Transverse colon (tissue), 4 donors: ENCODE data around the gene RFTN1.

Experiments
- EP300 ChIP-seq: sonication (generic); formaldehyde crosslinking; IDR thresholded peaks from one replicate; pipeline ENCODE4 v1.6.1; 2017; ENCODE audit warnings: antibody characterized with exemption, low read depth
- POLR2A ChIP-seq: fragments of 450-650 bp; IDR thresholded peaks from one replicate; pipeline ENCODE4 v1.6.1; 2016; ENCODE audit warnings: antibody characterized with exemption, mild to moderate bottlenecking, moderate library complexity
- POLR2AphosphoS5 ChIP-seq, 3 donors: sonication (generic); formaldehyde crosslinking; IDR thresholded peaks; one replicate each; pipeline ENCODE4 v1.6.1; 2016; ENCODE audit warnings: antibody characterized with exemption in 3 of 3
- TF ChIP-seq, protein P1 (sequence below), 5 experiments: fragments of 200-600 bp in 3 of 5; fragments of 450-650 bp in 2 of 5; sonication (generic) in 3 of 5; IDR thresholded peaks; 1 replicate in 2 of 5; 2 replicates in 3 of 5; pipeline ENCODE4 v1.5.1; 2016 to 2017; ENCODE audit warnings: antibody characterized with exemption in 5 of 5, inconsistent platforms in 3 of 5, mild to moderate bottlenecking in 2 of 5, moderate library complexity in 1 of 5

DNA sequence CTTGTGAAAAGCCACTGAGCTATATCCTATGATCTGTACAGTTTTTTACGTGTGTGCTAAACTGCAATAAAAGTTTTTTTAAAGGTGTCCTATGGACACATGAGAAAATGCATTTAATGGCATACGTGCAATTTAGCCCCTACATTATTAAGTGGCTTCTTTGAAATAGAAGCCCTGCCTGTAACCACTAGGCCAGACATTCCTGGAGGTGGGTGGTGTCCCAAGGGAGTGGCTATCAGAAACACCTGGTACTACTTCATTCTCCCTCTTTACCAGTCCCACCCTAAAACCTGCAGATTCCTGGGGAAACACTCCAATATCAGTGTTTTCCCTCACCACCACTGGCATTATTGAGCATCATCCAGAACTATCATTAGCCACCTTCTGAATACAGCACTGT is 148.5 kb downstream of the RFTN1 start:
- TF ChIP-seq POLR2A (no peak), POLR2AphosphoS5 (IDR thresholded peaks at IDR 0.05) (no peak), EP300 (no peak)
- TF ChIP-seq, protein P1, sequence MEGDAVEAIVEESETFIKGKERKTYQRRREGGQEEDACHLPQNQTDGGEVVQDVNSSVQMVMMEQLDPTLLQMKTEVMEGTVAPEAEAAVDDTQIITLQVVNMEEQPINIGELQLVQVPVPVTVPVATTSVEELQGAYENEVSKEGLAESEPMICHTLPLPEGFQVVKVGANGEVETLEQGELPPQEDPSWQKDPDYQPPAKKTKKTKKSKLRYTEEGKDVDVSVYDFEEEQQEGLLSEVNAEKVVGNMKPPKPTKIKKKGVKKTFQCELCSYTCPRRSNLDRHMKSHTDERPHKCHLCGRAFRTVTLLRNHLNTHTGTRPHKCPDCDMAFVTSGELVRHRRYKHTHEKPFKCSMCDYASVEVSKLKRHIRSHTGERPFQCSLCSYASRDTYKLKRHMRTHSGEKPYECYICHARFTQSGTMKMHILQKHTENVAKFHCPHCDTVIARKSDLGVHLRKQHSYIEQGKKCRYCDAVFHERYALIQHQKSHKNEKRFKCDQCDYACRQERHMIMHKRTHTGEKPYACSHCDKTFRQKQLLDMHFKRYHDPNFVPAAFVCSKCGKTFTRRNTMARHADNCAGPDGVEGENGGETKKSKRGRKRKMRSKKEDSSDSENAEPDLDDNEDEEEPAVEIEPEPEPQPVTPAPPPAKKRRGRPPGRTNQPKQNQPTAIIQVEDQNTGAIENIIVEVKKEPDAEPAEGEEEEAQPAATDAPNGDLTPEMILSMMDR (IDR thresholded peaks at IDR 0.05) = no peak
